HG03108 (cell line): ENCODE measurements around the gene PXT1.
"Not testable (repeated sequence)": the region's sequence is repeated elsewhere in the genome, so short reads cannot be mapped to it uniquely, and the experiment has no call there.

Experiments
- ATAC-seq: cut with Tn5 transposase; IDR thresholded peaks from one replicate; pipeline ENCODE4 v1.9.1; 2021; ENCODE audit warnings: moderate library complexity; ENCODE audit not compliant: unreplicated experiment

Gene PXT1

GRCh38 chr6:36444470-36444869 lies 1.8 kb upstream of the PXT1 start:
- no peak for ATAC-seq

- no peak for ATAC-seq
Measured at GRCh38 chr6:36443471-36444428, 1.1 kb upstream of the PXT1 start.

GRCh38 chr6:36442103-36442670 lies 467 bp downstream of the PXT1 start:
- no peak for ATAC-seq

GRCh38 chr6:36441307-36441894 lies 1.3 kb downstream of the PXT1 start:
- ATAC-seq, result peak; percentile 50

GRCh38 chr6:36436466-36436865 lies 6.2 kb downstream of the PXT1 start:
- ATAC-seq, result no peak

- ATAC-seq, result no peak
Measured at GRCh38 chr6:36432151-36432671, 10.4 kb downstream of the PXT1 start.

- ATAC-seq, result no peak
Measured at GRCh38 chr6:36431197-36431596, 11.5 kb downstream of the PXT1 start.

GRCh38 chr6:36430351-36430750 lies 12.3 kb downstream of the PXT1 start:
- ATAC-seq, result no peak

GRCh38 chr6:36428911-36429310 lies 13.7 kb downstream of the PXT1 start:
- no peak for ATAC-seq

- ATAC-seq, result no peak
Measured at GRCh38 chr6:36426622-36427021, 16.0 kb downstream of the PXT1 start.

- peak; percentile 91 for ATAC-seq
Measured at GRCh38 chr6:36423101-36423824, 19.4 kb downstream of the PXT1 start.

GRCh38 chr6:36422714-36423100 lies 19.9 kb downstream of the PXT1 start:
- ATAC-seq, result no peak

- no peak for ATAC-seq
Measured at GRCh38 chr6:36419310-36419709, 23.3 kb downstream of the PXT1 start.

GRCh38 chr6:36418558-36418957 lies 24.1 kb downstream of the PXT1 start:
- no peak for ATAC-seq

- ATAC-seq, result no peak
Measured at GRCh38 chr6:36414481-36414880, 28.2 kb downstream of the PXT1 start.

- no peak for ATAC-seq
Measured at GRCh38 chr6:36413489-36414480, 28.9 kb downstream of the PXT1 start.

- ATAC-seq, result not testable (repeated sequence)
Measured at GRCh38 chr6:36409718-36410117, 32.9 kb downstream of the PXT1 start.

- ATAC-seq, result no peak
Measured at GRCh38 chr6:36404164-36404563, 38.5 kb downstream of the PXT1 start.

GRCh38 chr6:36402481-36402880 lies 40.2 kb downstream of the PXT1 start:
- ATAC-seq, result no peak

- ATAC-seq, result no peak
Measured at GRCh38 chr6:36399970-36400369, 42.7 kb downstream of the PXT1 start.
